ENCODE data around the gene TLCD1.

The TLCD1 gene

GRCh38 chr17:28702026-28702751, 23.8 kb downstream of the TLCD1 start:
- TF ChIP-seq, protein P1, sequence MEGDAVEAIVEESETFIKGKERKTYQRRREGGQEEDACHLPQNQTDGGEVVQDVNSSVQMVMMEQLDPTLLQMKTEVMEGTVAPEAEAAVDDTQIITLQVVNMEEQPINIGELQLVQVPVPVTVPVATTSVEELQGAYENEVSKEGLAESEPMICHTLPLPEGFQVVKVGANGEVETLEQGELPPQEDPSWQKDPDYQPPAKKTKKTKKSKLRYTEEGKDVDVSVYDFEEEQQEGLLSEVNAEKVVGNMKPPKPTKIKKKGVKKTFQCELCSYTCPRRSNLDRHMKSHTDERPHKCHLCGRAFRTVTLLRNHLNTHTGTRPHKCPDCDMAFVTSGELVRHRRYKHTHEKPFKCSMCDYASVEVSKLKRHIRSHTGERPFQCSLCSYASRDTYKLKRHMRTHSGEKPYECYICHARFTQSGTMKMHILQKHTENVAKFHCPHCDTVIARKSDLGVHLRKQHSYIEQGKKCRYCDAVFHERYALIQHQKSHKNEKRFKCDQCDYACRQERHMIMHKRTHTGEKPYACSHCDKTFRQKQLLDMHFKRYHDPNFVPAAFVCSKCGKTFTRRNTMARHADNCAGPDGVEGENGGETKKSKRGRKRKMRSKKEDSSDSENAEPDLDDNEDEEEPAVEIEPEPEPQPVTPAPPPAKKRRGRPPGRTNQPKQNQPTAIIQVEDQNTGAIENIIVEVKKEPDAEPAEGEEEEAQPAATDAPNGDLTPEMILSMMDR (IDR thresholded peaks at IDR 0.05), result no peak
- peaks cover 4% of the 10 kb centered on the region for H3K27me3 Mint-ChIP-seq (ENCODE audit: low read depth, poor library complexity)
- DNase-seq, result no peak
- H3K4me1 Mint-ChIP-seq, result peaks cover 8% of the 10 kb centered on the region
- no peaks in the 10 kb centered on the region for H3K9me3 Mint-ChIP-seq
- H3K4me3 Mint-ChIP-seq, result no peak overlapping the region
- peaks cover 47% of the 10 kb centered on the region for H3K36me3 Mint-ChIP-seq (ENCODE audit: low read depth)
- peak overlapping the region; percentile 97 for H3K27ac Mint-ChIP-seq

DNA sequence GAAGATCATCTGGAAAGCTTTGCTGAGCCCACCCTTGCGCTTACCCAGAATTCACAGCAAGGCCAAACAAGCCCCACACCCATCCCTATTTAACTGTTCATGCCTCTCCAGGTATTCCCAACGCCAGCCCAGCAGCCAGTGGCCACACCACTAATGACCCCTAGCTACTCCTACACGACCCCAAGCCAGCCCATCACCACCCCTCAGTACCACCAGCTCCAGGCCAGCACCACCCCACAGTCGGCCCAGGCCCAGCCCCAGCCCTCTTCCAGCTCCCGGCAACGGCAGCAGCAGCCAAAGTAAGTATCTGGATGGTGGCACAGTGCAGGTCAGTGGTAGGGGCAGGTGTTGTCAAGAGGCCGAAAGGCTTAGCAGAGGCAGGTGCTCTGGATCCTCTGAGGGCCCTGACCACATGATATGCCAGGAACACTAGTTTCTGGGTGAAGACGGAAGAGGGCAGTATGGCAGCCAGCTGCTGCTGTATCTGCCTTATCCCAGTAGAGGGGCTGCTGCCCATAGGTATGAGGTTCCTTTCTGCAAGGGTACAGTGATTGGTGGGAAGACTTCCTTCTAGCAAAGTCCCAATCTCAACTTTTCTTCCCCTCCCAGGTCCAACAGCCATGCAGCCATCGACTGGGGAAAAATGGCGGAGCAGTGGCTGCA, 25.1 kb downstream of the TLCD1 start:
- H3K4me3 Mint-ChIP-seq, result no peak overlapping the region
- H3K27me3 Mint-ChIP-seq (ENCODE audit: low read depth, poor library complexity), result peaks cover 4% of the 10 kb centered on the region
- TF ChIP-seq, protein P1 (IDR thresholded peaks at IDR 0.05), result no peak
- H3K9me3 Mint-ChIP-seq, result no peaks in the 10 kb centered on the region
- peaks cover 54% of the 10 kb centered on the region for H3K36me3 Mint-ChIP-seq (ENCODE audit: low read depth)
- peak overlapping the region; percentile 83 for H3K27ac Mint-ChIP-seq
- no peak for DNase-seq
- H3K4me1 Mint-ChIP-seq, result peaks cover 5% of the 10 kb centered on the region

GRCh38 chr17:28700278-28700677, 25.8 kb downstream of the TLCD1 start:
- no peak for DNase-seq
- no peaks in the 10 kb centered on the region for H3K9me3 Mint-ChIP-seq
- no peak overlapping the region for H3K4me3 Mint-ChIP-seq
- peaks cover 5% of the 10 kb centered on the region for H3K4me1 Mint-ChIP-seq
- peaks cover 59% of the 10 kb centered on the region for H3K36me3 Mint-ChIP-seq (ENCODE audit: low read depth)
- TF ChIP-seq, protein P1 (IDR thresholded peaks at IDR 0.05), result no peak
- H3K27ac Mint-ChIP-seq, result peak overlapping the region; percentile 83
- peaks cover 4% of the 10 kb centered on the region for H3K27me3 Mint-ChIP-seq (ENCODE audit: low read depth, poor library complexity)

DNA sequence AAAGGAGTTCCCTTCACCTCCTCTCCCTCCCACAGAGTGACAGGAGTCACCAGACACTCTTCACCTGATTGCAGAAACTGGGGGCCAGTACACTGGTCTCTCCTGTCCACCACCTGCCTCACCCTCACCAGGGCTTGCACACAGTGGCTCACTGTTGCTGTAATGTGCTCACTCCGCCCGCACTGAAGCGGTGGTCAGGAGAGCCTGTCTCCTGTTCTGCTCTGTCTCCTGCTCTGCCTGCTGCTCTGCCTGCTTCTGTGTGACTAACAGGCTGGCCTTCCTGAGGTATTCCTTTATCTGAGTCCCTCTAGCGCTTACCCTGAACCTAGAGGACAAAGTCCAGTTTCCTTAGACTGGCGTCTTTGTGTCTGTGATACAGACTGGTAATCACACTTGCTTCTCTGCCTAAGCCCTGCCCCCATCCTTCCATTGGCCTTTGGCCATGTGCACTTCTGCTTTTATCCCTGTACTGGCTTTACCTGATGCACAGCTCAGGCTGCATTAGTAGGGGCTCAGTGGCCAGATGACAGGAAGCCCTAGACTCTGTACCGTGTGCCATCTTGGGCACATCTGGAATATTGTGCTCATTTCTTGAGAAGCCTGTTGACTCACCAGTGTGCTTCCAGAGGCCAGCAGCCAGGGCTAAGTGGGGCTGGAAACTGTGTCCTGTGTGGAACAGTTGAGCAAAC, 27.6 kb downstream of the TLCD1 start:
- H3K27ac Mint-ChIP-seq, result peak overlapping the region; percentile 55
- no peaks in the 10 kb centered on the region for H3K4me1 Mint-ChIP-seq
- peaks cover 77% of the 10 kb centered on the region for H3K36me3 Mint-ChIP-seq (ENCODE audit: low read depth)
- H3K9me3 Mint-ChIP-seq, result no peaks in the 10 kb centered on the region
- H3K4me3 Mint-ChIP-seq, result no peak overlapping the region
- H3K27me3 Mint-ChIP-seq (ENCODE audit: low read depth, poor library complexity), result peaks cover 4% of the 10 kb centered on the region
- no peak for DNase-seq
- TF ChIP-seq, protein P1 (IDR thresholded peaks at IDR 0.05), result no peak

- no peaks in the 10 kb centered on the region for H3K9me3 Mint-ChIP-seq
- no peak overlapping the region for H3K4me3 Mint-ChIP-seq
- peak overlapping the region; percentile 30 for H3K27ac Mint-ChIP-seq
- no peaks in the 10 kb centered on the region for H3K4me1 Mint-ChIP-seq
- peaks cover 4% of the 10 kb centered on the region for H3K27me3 Mint-ChIP-seq (ENCODE audit: low read depth, poor library complexity)
- TF ChIP-seq, protein P1 (IDR thresholded peaks at IDR 0.05), result no peak
- DNase-seq, result no peak
- peaks cover 77% of the 10 kb centered on the region for H3K36me3 Mint-ChIP-seq (ENCODE audit: low read depth)
Measured at GRCh38 chr17:28693869-28694268, 32.2 kb downstream of the TLCD1 start.

Measured in nephron progenitor cell (in vitro differentiated cells).